Neutrophil (primary cell): ENCODE data around the gene MPZL2.
"Not testable (repeated sequence)": the region's sequence is repeated elsewhere in the genome, so short reads cannot be mapped to it uniquely, and the experiment has no call there.

Source experiments
- H3K27ac ChIP-seq: fragments of 200-600 bp; sonication (generic); 2 replicates; pipeline ENCODE4 v1.5.1; 2016; ENCODE audit warnings: mild to moderate bottlenecking, moderate library complexity
- H3K27me3 ChIP-seq: fragments of 200-600 bp; sonication (generic); 2 replicates; pipeline ENCODE4 v1.6.0; 2016; ENCODE audit warnings: mild to moderate bottlenecking
- H3K36me3 ChIP-seq: fragments of 200-600 bp; sonication (generic); 2 replicates; pipeline ENCODE4 v1.5.1; 2017
- H3K4me1 ChIP-seq, 2 experiments: fragments of 200-600 bp in 1 of 2; sonication (generic) in 1 of 2; 1 replicate in 1 of 2; 2 replicates in 1 of 2; pipeline versions ENCODE4 v1.5.1 to v1.6.1; 2013 to 2016; ENCODE audit warnings: low read depth in 1 of 2, low read length in 1 of 2, mild to moderate bottlenecking in 1 of 2, moderate library complexity in 1 of 2; ENCODE audit not compliant: control insufficient read depth in 1 of 2, insufficient read depth in 1 of 2
- H3K4me3 ChIP-seq, 2 experiments: fragments of 200-600 bp in 1 of 2; sonication (generic) in 1 of 2; 1 replicate in 1 of 2; 2 replicates in 1 of 2; pipeline ENCODE4 v1.5.1; 2013 to 2016; ENCODE audit warnings: low read depth in 1 of 2, low read length in 1 of 2, mild to moderate bottlenecking in 1 of 2, moderate library complexity in 1 of 2
- H3K9me3 ChIP-seq: fragments of 200-600 bp; sonication (generic); 2 replicates; pipeline ENCODE4 v1.5.1; 2016
- CTCF ChIP-seq: fragments of 200-600 bp; sonication (generic); IDR thresholded peaks from 2 replicates; pipeline ENCODE4 v1.5.1; 2016; ENCODE audit warnings: antibody characterized with exemption

Gene MPZL2

GRCh38 chr11:118310271-118310670 is 46.2 kb upstream of the MPZL2 start:
- Histone ChIP-seq H3K36me3 (no peaks in the 10 kb centered on the region), H3K27ac (no peak overlapping the region), H3K4me3 (no peak overlapping the region), H3K9me3 (no peaks in the 10 kb centered on the region), H3K27me3 (peaks cover 28% of the 10 kb centered on the region), H3K4me1 (peaks cover 0 to under 1% of the 10 kb centered on the region in 2 experiments)
- TF ChIP-seq CTCF, result no peak

GRCh38 chr11:118308995-118309528 is 45.0 kb upstream of the MPZL2 start:
- not testable (repeated sequence) for H3K4me1 ChIP-seq

GRCh38 chr11:118306556-118306955 is 42.5 kb upstream of the MPZL2 start:
- no peaks in the 10 kb centered on the region for H3K36me3 ChIP-seq
- no peak overlapping the region for H3K4me3 ChIP-seq
- no peaks in the 10 kb centered on the region for H3K4me1 ChIP-seq
- no peaks in the 10 kb centered on the region for H3K9me3 ChIP-seq
- no peak for TF ChIP-seq CTCF
- H3K27me3 ChIP-seq, result no peaks in the 10 kb centered on the region
- H3K27ac ChIP-seq, result no peak overlapping the region

More at GRCh38 chr11:118308995-118309528, 45.0 kb upstream of the MPZL2 start:
- H3K4me3 ChIP-seq, H3K36me3 ChIP-seq, H3K9me3 ChIP-seq, H3K27ac ChIP-seq: not testable (repeated sequence)
- peaks cover 16% of the 10 kb centered on the region for H3K27me3 ChIP-seq

DNA sequence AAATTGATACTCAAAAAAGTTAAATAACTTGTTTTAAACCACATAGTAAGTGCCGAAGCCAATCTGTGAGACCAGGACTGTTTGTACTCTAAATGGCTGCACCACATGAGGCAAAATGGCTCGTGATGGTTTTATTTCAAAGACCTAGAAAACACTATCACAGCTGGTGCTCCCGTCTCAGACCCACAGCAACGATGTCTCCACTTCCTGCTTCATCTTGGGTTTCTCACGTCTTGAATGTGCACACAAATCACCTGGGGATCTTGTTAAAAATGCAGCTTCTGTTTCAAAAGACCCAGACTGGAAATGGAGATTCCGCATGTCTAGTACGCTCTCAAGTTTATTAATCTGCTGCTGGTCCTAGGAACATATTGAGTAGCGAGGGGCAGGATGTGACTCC is 41.6 kb upstream of the MPZL2 start:
- Histone ChIP-seq H3K4me1 (no peaks in the 10 kb centered on the region), H3K27me3 (no peaks in the 10 kb centered on the region), H3K27ac (no peak overlapping the region), H3K4me3 (no peak overlapping the region), H3K36me3 (no peaks in the 10 kb centered on the region), H3K9me3 (no peaks in the 10 kb centered on the region)
- no peak for TF ChIP-seq CTCF

GRCh38 chr11:118304568-118305248 is 40.6 kb upstream of the MPZL2 start, which contains the start of gene CD3E:
TSS of gene CD3E (plus strand) at chr11:118304730. CDS start at chr11:118304953, 223 bp downstream.
- no peaks in the 10 kb centered on the region for H3K4me1 ChIP-seq
- H3K4me3 ChIP-seq, result no peak within 1 kb of the TSS
- H3K36me3 ChIP-seq, result no peaks in the 10 kb centered on the region
- H3K27ac ChIP-seq, result no peak within 1 kb of the TSS
- no peak for TF ChIP-seq CTCF
- H3K9me3 ChIP-seq, result no peaks in the 10 kb centered on the region
- H3K27me3 ChIP-seq, result no peaks in the 10 kb centered on the region

DNA sequence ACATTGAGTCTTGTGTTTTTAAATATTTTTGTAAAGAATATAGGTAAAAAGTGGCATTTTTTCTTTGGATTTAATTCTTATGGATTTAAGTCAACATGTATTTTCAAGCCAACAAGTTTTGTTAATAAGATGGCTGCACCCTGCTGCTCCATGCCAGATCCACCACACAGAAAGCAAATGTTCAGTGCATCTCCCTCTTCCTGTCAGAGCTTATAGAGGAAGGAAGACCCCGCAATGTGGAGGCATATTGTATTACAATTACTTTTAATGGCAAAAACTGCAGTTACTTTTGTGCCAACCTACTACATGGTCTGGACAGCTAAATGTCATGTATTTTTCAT is 40.1 kb upstream of the MPZL2 start:
- no peak overlapping the region for H3K4me3 ChIP-seq
- H3K9me3 ChIP-seq, result no peaks in the 10 kb centered on the region
- H3K36me3 ChIP-seq, result no peaks in the 10 kb centered on the region
- no peak for TF ChIP-seq CTCF
- H3K27me3 ChIP-seq, result no peaks in the 10 kb centered on the region
- no peaks in the 10 kb centered on the region for H3K4me1 ChIP-seq
- H3K27ac ChIP-seq, result no peak overlapping the region
